Endometrial microvascular endothelial cells (primary cell): Measurements from ENCODE around the gene RNF167. TPM values are rescaled to one million over a fixed set of nuclear protein-coding genes. Genes with fewer than 3 reads are reported as not detected.

Source experiments
- in situ Hi-C: cut with HindIII; loops from 2 replicates; pipeline ENCODE4 v1.10.0; 2017; ENCODE audit warnings: low sequenced_read_pairs, low pct_unique_long_range_greater_than_20kb; ENCODE audit errors: inconsistent ontology term
- total RNA-seq: library from RNA; depleted of rRNA; stranded (reverse); fragments of >200 nt; gene quantifications from one replicate; pipeline ENCODE4 v1.2.3, GENCODE V29; 2015; ENCODE audit errors: inconsistent ontology term

The RNF167 gene
- total RNA-seq, 1 donor from 2014 or later, result 48.5 TPM

DNA sequence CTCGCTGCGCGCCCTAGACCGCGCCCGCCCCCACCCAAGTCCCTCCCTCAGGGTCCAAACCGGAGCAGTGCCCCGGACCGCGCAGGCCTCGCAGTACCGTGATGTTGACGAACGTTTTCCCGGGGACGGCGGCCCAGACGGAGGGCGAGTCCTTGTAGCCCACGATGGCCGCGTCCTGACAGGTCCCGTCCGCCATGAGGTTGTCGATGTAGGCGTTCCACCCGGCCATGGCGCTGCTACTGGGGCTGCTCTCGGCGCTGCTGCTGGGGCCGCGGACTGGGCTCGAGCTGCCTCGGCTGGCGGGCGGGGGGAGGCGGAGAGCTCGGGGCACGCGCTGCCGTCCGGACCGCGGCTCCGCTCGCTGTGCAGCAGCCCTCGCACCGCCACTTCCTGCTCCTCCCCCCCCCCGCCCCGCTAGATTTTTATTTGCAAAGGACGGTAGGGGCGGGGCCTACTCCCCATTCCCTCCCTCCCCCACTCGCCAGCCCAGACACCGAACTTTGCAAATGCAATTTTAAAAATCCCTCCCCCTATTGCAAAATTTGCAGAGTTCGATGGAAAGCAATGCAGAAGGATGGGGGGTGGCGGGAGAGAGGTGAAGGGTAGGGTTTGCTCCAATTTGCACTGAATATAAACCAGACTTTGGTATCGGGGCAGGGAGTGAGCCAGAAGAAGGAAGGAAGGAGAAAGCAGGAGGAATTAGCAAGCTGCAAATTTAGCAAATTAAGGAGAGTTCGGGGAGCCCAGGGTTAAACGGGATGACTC is 8.3 kb downstream of the RNF167 start, which contains the start of gene PFN1:
PFN1 (minus strand) TSS at position 365 of the 765 bp plus-strand sequence; CDS start at position 229, 136 bp downstream.
- in situ Hi-C loops, result no loop called here

GRCh38 chr17:4948931-4949320 is 8.9 kb downstream of the RNF167 start:
- in situ Hi-C loops, result no loop called here

GRCh38 chr17:4949321-4950074 is 9.4 kb downstream of the RNF167 start:
- in situ Hi-C loops, result no loop called here

DNA sequence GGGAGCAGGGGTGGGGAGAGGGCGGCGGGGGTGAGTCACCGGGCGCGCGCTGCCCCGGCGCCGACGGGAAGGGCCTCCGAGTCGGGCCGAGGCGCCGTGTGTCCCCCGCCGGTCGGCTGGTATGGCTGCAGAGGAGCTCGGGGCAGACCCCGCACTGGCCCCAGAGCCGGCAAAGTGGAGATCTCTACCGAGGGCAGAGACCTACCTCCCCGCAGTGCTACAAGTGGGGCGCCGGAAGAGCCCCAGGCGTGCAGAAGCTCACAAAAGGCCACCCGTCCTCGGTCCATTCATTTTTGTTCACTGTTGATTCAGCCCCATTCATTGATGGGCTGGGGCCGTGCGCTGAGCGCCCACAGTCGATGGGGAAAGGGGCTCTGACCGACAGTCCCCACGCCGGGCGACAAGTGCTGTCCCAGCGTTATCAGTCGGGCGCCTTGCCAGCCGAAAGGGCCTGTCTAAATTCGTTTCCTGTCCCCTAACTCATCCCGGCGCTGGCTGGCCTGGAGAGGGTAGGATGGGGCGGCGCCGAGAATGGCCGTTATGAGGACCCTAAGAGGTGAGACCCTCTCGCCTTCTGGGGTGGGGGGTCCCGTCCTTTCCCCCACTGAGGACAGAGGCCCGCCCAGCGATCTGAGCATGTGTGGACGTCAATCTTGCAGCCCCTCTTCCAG is 10.1 kb downstream of the RNF167 start:
- in situ Hi-C loops, result no loop called here

DNA sequence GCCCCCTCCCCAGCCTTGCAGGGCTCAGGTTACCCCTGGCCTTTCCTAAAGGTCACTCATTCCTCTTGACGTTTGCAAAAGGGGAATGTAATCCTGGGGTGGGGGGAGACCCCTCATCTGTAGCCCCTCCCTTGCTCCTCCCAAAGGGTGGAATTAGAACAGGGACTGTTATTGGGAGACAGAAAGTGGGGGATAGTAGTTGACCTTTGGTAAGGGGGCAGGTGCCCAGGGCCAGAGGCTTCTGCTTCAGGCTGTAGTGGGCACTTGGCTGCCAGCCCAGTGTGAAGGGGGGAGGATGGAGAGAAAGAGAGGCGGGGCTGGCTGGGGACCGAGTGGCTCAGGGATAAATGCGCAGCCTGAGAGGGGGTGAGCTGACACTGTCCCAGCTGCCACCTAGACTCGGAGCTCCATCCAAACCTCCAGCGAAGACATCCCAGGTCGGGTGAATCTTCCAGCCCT is 10.7 kb downstream of the RNF167 start, which contains the start of gene ENO3:
ENO3 (plus strand) TSS at position 374 of the 459 bp plus-strand sequence. CDS start 711 bp downstream, outside the sequence.
- in situ Hi-C loops, result no loop called here

DNA sequence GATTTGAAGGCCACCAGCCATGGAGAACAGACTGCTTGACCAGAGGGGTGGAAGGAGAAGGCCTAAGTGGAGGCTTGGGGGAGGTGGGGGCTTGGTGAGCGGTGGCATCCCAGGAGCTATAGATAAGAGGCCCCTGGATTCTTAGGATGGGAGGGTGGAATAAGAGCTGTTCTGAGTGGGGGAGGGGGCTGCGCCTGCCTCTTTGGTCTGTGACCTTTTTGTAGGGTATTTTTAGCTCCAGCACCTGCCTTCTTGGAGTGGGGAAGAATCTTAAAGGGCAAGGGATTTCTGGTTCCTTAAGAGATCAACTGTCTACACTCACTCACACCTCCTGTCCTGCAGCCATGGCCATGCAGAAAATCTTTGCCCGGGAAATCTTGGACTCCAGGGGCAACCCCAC is 11.4 kb downstream of the RNF167 start:
- in situ Hi-C loops, result no loop called here

DNA sequence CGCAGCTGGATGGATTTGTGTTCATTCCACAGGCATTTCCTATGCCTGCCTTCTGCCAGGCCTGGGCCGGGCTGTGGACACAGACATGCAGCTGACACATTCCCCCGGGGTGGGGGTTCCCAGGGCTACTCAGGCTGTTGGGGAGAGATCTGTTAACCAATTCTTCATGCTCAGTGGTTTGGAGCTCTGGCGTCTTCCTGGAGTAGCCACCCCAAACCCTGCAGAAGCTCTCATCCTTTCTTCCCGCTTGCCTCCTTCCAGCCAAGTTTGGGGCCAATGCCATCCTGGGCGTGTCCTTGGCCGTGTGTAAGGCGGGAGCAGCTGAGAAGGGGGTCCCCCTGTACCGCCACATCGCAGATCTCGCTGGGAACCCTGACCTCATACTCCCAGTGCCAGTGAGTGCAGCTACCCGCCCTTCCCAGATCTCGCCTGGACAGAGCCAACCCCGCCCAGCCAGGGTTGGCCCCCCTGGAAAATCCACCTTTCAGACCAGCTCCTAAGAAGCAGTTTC is 13.4 kb downstream of the RNF167 start:
- in situ Hi-C loops, result no loop called here

DNA sequence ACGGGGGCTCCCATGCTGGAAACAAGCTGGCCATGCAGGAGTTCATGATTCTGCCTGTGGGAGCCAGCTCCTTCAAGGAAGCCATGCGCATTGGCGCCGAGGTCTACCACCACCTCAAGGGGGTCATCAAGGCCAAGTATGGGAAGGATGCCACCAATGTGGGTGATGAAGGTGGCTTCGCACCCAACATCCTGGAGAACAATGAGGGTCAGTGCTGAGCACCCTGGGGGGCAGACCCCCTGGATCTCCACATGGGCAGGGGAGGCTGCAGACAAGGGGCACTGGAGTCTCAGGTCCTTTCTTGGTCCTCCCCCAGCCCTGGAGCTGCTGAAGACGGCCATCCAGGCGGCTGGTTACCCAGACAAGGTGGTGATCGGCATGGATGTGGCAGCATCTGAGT is 15.0 kb downstream of the RNF167 start:
- in situ Hi-C loops, result no loop called here

GRCh38 chr17:4956493-4957061 is 16.5 kb downstream of the RNF167 start:
- in situ Hi-C loops, result no loop called here

- in situ Hi-C loops, result no loop called here
Observed at GRCh38 chr17:4958102-4958501, 18.0 kb downstream of the RNF167 start.

DNA sequence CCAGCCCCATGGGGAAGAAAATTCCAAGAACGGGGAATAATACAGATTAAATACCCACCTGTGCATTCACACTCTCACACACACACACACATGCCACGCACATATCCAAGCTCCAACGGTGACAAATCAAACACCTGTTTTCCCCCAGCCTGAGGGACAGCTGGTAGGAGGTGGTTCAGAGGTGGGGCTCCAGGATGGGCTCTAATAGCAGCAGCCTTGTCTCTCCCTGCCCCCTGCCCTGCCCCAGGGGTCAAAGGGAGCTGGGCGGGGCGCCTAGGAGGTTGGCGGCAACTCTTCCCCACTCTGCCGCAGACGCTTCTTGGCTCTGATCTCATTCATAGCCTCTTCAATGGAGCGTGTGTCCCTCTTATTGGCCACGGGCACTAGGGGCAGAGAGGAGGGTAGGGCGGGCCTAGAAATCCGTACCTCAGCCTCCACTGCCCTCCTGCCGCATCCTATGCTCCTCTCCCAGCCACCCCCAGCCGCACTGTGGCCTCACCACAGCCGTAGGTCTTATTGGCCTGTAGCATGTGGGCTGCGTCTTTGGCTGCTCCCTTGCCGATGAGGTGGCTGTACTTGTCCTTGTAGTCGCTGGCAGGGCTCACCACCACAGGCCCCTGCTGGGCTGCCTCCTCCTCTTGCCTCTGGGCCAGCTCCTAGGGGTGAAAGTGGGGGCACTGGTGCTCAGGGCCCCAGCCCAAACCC is 19.3 kb downstream of the RNF167 start:
- in situ Hi-C loops, result no loop called here

DNA sequence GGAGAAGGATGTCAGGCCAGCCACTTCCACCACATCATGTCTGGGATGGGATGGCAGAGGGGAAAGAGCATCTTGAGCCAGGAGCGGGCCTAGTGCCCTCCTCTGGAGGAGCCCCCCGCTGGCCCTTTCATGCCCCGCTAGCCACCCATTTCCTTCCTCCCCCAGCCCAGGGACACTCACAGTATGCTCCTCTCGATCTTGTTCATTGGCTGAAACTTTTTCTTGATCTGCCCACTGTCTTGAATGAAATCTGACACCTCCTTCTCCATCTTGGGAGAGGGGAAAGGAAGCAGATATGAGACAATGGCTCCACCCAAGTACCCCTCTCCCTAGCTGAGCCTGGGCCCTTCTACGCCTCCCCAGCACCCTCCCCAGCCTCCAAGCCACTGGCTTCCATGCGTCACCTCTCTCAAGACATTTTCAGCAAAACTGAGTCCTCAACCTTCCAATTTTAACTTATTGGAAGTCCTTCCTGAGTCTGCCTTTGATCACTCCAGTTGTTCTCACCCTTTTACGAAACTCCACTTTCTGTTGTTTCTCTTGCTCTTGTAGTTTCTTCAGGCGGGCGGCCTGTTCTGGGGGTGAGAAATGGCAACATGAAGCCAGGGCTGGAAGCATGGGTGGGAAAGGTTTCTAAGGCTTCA is 20.3 kb downstream of the RNF167 start:
- in situ Hi-C loops, result no loop called here

DNA sequence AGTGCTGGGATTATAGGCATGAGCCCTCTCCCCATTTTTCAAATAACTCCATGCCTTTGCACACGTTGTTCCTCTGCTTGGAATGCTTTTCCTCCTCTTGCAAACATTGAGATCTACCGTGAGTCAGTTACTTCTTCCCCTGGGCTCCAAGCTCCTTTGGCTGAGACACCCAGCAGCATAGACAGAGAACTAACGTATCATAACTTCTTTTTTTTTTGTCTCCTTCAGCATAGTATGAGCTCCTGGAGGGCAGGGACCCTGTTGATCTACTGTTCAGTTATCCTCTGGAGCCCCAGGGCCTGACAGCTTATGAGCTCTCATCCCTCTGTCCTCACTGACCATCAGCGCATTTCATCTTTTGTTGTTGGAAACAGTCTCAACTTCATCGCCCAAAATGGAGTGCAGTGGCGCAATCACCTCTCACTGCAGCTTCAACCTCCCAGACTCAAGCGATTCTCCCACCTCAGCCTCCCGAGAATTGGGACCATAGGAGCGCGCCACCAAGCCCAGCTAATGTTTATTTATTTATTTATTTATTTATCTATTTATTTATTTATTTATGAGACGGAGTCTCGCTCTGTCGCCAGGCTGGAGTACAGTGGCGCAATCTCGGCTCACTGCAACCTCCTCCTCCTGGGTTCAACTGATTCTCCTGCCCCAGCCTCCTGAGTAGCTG is 25.4 kb downstream of the RNF167 start:
- in situ Hi-C loops, result no loop called here

DNA sequence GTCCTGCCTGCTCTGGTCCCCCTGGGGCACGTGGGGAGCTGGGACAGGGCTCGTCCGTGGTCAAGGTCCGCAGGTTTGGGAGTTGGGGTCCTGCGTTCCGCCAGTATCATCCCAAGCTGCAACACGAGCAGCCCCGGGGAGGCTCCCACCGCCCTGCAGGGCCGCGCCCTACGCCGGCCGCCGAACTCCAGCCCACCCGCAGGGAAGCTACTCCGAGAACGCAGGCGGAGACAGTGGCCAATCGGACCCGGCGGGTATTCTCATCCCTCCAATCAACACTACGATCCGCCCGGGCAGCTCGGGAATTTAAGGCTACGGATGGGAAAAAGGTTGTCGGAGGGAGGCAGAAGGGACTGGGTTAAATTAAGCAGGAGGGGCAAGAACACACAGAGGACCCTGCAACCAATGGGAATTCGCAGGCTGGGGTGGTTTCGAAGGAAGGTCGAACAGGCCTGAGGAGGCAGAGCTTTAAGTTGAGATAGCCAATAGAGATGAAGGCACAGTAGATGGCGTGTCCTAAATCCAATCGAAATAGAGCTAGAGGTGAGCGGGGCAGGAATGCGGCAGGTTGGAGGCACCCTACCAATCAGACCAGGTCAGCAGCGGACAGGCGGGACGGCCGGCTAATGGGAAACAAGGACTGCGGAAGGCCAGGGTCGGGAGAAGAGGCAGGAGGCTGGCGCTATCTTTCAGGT is 26.9 kb downstream of the RNF167 start:
- in situ Hi-C loops, result no loop called here

GRCh38 chr17:4967539-4968485 is 27.7 kb downstream of the RNF167 start, which contains the start of gene SPAG7:
Gene SPAG7, minus strand, starts transcription at chr17:4967817. Its CDS starts 13 bp downstream, at chr17:4967804.
- in situ Hi-C loops, result no loop called here
